Fibroblast of lung (primary cell): ENCODE measurements around the gene MYEOV. TPM values are rescaled to one million over a fixed set of nuclear protein-coding genes. Genes with fewer than 3 reads are reported as not detected.

Experiments used
- DNase-seq, 2 donors: peaks; one replicate each; pipeline versions ENCODE4 v3.0.0 to v3.0.0-alpha.2; 2010; ENCODE audit warnings: low read depth in 2 of 2
- H2AFZ ChIP-seq: 2 replicates; pipeline ENCODE4 v1.5.1; 2012; ENCODE audit warnings: low read length, control low read depth, inconsistent platforms
- H3K27ac ChIP-seq: 2 replicates; pipeline ENCODE4 v1.5.1; 2011; ENCODE audit warnings: low read length, control low read depth; ENCODE audit not compliant: insufficient read depth
- H3K27me3 ChIP-seq: 2 replicates; pipeline ENCODE4 v1.5.1; 2011; ENCODE audit warnings: mild to moderate bottlenecking, low read length; ENCODE audit not compliant: control insufficient read depth, insufficient read depth
- H3K36me3 ChIP-seq: 2 replicates; pipeline ENCODE4 v1.5.1; 2011; ENCODE audit warnings: low read length; ENCODE audit not compliant: control insufficient read depth, insufficient read depth
- H3K4me1 ChIP-seq: 2 replicates; pipeline ENCODE4 v1.5.1; 2011; ENCODE audit warnings: low read length; ENCODE audit not compliant: control insufficient read depth, insufficient read depth; ENCODE audit errors: extremely low read depth
- H3K4me2 ChIP-seq: 2 replicates; pipeline ENCODE4 v1.5.1; 2011; ENCODE audit warnings: low read length, control low read depth; ENCODE audit not compliant: insufficient read depth; ENCODE audit errors: extremely low read depth
- H3K4me3 ChIP-seq, 4 experiments: fragments of 200-600 bp in 1 of 4; sonication (generic) in 1 of 4; replicated peaks in 1 of 4; 2 replicates each; pipeline ENCODE4 v1.5.1; 2011 to 2016; ENCODE audit warnings: low read length in 4 of 4, low read depth in 3 of 4, mild to moderate bottlenecking in 3 of 4, control low read depth in 2 of 4, inconsistent platforms in 1 of 4, mixed read lengths in 1 of 4; ENCODE audit not compliant: insufficient read depth in 1 of 4; ENCODE audit errors: control extremely low read depth in 1 of 4
- H3K79me2 ChIP-seq: 2 replicates; pipeline ENCODE4 v1.5.1; 2012; ENCODE audit warnings: mild to moderate bottlenecking, low read length, inconsistent platforms; ENCODE audit not compliant: control insufficient read depth, insufficient read depth
- H3K9ac ChIP-seq: 2 replicates; pipeline ENCODE4 v1.5.1; 2011; ENCODE audit warnings: mild to moderate bottlenecking, low read length, control low read depth; ENCODE audit not compliant: insufficient read depth
- H3K9me3 ChIP-seq: 2 replicates; pipeline ENCODE4 v1.5.1; 2012; ENCODE audit warnings: low read depth, low read length; ENCODE audit not compliant: control insufficient read depth, insufficient read depth
- H4K20me1 ChIP-seq: 2 replicates; pipeline ENCODE4 v1.5.1; 2011; ENCODE audit warnings: low read length; ENCODE audit not compliant: control insufficient read depth, insufficient read depth; ENCODE audit errors: extremely low read depth
- EZH2 ChIP-seq: IDR thresholded peaks from 2 replicates; pipeline ENCODE4 v1.5.1; 2012; ENCODE audit warnings: low read length, control low read depth, mild to moderate bottlenecking; ENCODE audit errors: missing control alignments
- polyA plus RNA-seq, 2 donors: library from polyadenylated mRNA; depleted of rRNA in 1 of 2; stranded (reverse) in 1 of 2; unstranded in 1 of 2; fragments of >200 nt; gene quantifications; 2 replicates each; pipeline ENCODE4 v1.2.1, GENCODE V29; 2011 to 2012; ENCODE audit warnings: missing spikeins in 1 of 2
- total RNA-seq: library from RNA; depleted of rRNA; stranded (reverse); fragments of >200 nt; gene quantifications from 2 replicates; pipeline ENCODE4 v1.2.1, GENCODE V29; 2014
- TF ChIP-seq, protein P1 (sequence below), 2 donors: IDR thresholded peaks in 1 of 2; conservative IDR thresholded peaks in 1 of 2; 1 replicate in 1 of 2; 2 replicates in 1 of 2; pipeline ENCODE4 v1.5.1; 2011 to 2012; ENCODE audit warnings: low read length in 2 of 2, control low read depth in 1 of 2, inconsistent platforms in 1 of 2, low read depth in 1 of 2, mild to moderate bottlenecking in 1 of 2

The MYEOV gene
- total and polyA plus RNA-seq, 2 donors (not counting 1 experiment from before 2014, with no cell fraction given) = 1.2 to 7.3 TPM

GRCh38 chr11:69342588-69343330 lies 48.8 kb downstream of the MYEOV start:
- H3K27me3 ChIP-seq = no peaks in the 10 kb centered on the region
- no peak overlapping the region for H3K4me2 ChIP-seq
- H3K4me1 ChIP-seq = no peaks in the 10 kb centered on the region
- H3K9ac ChIP-seq = no peak overlapping the region
- no peaks in the 10 kb centered on the region for H3K79me2 ChIP-seq
- no peaks in the 10 kb centered on the region for H3K9me3 ChIP-seq
- peaks cover 7% of the 10 kb centered on the region for H3K36me3 ChIP-seq
- no peaks in the 10 kb centered on the region for H4K20me1 ChIP-seq
- H3K27ac ChIP-seq = no peak overlapping the region
- TF ChIP-seq, protein P1, sequence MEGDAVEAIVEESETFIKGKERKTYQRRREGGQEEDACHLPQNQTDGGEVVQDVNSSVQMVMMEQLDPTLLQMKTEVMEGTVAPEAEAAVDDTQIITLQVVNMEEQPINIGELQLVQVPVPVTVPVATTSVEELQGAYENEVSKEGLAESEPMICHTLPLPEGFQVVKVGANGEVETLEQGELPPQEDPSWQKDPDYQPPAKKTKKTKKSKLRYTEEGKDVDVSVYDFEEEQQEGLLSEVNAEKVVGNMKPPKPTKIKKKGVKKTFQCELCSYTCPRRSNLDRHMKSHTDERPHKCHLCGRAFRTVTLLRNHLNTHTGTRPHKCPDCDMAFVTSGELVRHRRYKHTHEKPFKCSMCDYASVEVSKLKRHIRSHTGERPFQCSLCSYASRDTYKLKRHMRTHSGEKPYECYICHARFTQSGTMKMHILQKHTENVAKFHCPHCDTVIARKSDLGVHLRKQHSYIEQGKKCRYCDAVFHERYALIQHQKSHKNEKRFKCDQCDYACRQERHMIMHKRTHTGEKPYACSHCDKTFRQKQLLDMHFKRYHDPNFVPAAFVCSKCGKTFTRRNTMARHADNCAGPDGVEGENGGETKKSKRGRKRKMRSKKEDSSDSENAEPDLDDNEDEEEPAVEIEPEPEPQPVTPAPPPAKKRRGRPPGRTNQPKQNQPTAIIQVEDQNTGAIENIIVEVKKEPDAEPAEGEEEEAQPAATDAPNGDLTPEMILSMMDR (conservative IDR thresholded peaks at IDR 0.05 in 1 of 2, IDR thresholded peaks at IDR 0.05 in 1 of 2; ENCODE audit: low read depth in 1 of 2, low read length in 2 of 2) = no peak
- no peak for TF ChIP-seq EZH2
- H3K4me3 ChIP-seq = no peak overlapping the region
- no peak for DNase-seq
- no peak overlapping the region for H2AFZ ChIP-seq

DNA sequence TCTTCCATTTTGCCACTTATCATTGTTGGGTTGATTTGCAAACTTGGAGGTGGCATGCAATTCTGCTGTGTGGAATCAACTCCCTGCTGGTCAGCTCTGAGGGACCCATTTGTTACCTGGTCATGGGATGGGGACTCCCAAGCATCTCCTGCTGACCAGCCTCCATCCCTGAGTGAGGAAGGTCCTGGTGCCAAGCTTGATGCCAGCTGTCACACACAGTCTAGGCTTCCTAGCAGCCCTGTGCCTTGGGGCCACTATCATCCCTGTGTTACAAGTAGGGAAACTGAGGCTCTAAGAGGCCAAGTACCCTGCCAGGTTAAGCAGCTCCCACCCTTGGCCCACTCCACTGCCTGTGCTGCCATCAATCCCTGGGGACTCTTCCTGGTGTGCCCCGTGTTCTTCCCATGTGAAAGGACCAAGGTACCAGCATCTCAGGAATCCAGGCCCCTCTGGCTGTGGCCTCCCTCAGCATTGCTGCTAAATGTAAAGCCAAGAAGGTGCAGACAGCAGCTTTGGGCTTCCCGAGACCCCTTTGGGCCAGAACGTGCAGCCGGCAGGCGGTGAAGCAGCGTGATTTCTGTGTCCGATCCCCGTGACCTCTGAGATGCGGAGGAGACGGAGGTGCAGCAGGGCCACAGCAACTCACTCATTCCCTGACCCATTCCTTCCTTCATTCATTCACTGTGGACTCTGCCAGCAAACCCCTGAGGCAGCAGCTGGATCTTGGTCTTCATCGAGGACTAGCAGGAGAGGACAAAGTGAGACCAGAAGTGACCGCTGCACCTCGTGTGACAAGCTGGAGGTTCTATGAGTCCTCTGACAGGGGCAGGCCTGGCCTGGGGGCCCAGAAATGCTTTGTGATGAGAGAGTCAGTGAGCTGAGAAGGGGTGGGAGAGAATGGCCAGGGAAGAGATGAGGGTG lies 49.7 kb downstream of the MYEOV start:
- no peak overlapping the region for H3K9ac ChIP-seq
- no peaks in the 10 kb centered on the region for H3K9me3 ChIP-seq
- H4K20me1 ChIP-seq = no peaks in the 10 kb centered on the region
- TF ChIP-seq, protein P1 (conservative IDR thresholded peaks at IDR 0.05 in 1 of 2, IDR thresholded peaks at IDR 0.05 in 1 of 2; ENCODE audit: low read depth in 1 of 2, low read length in 2 of 2) = no peak
- TF ChIP-seq EZH2 = no peak
- H3K4me3 ChIP-seq = no peak overlapping the region
- no peak for DNase-seq
- no peak overlapping the region for H2AFZ ChIP-seq
- no peaks in the 10 kb centered on the region for H3K4me1 ChIP-seq
- H3K36me3 ChIP-seq = peaks cover 7% of the 10 kb centered on the region
- peaks cover under 1% of the 10 kb centered on the region for H3K79me2 ChIP-seq
- no peak overlapping the region for H3K27ac ChIP-seq
- no peaks in the 10 kb centered on the region for H3K27me3 ChIP-seq
- H3K4me2 ChIP-seq = no peak overlapping the region

- no peaks in the 10 kb centered on the region for H3K27me3 ChIP-seq
- no peak overlapping the region for H3K9ac ChIP-seq
- no peak overlapping the region for H3K27ac ChIP-seq
- H3K4me1 ChIP-seq = no peaks in the 10 kb centered on the region
- H3K4me3 ChIP-seq = no peak overlapping the region
- H4K20me1 ChIP-seq = no peaks in the 10 kb centered on the region
- TF ChIP-seq, protein P1 (conservative IDR thresholded peaks at IDR 0.05 in 1 of 2, IDR thresholded peaks at IDR 0.05 in 1 of 2; ENCODE audit: low read depth in 1 of 2, low read length in 2 of 2) = no peak
- no peak for TF ChIP-seq EZH2
- H3K36me3 ChIP-seq = peaks cover 7% of the 10 kb centered on the region
- no peaks in the 10 kb centered on the region for H3K9me3 ChIP-seq
- H2AFZ ChIP-seq = no peak overlapping the region
- H3K4me2 ChIP-seq = no peak overlapping the region
- no peak for DNase-seq
- peaks cover 2% of the 10 kb centered on the region for H3K79me2 ChIP-seq
Observed at GRCh38 chr11:69344570-69345145, 50.7 kb downstream of the MYEOV start.
